H1 (cell line): ENCODE data around the gene ARMC7. TPM values are rescaled to one million over a fixed set of nuclear protein-coding genes. Genes with fewer than 3 reads are reported as not detected.

Experiments used
- CTCF ChIA-PET: fragments of 300-600 bp; sonication (Branson Sonifier 250); formaldehyde crosslinking; loops from one replicate; lab custom pipeline; 2021; ENCODE audit not compliant: partially characterized antibody; lab: Charles Lee
- POLR2A ChIA-PET: fragments of 300-600 bp; sonication (Branson Sonifier 250); formaldehyde crosslinking; loops from one replicate; lab custom pipeline; 2021; ENCODE audit warnings: inconsistent platforms; ENCODE audit not compliant: partially characterized antibody; lab: Charles Lee
- DNase-seq, 2 experiments: peaks; one replicate each; pipeline versions ENCODE4 v3.0.0 to v3.0.0-alpha.2; 2010 to 2022; ENCODE audit warnings: low spot score in 2 of 2, low read depth in 1 of 2, mixed read lengths in 1 of 2
- FAIRE-seq: peaks from 2 replicates; lab custom pipeline; 2011; peaks lifted over from hg19 to GRCh38; lab: Jason Lieb, UNC
- H2AFZ ChIP-seq: 2 replicates; pipeline ENCODE4 v1.8.1; 2012; ENCODE audit warnings: low read length, inconsistent platforms
- H2AK5ac ChIP-seq: 2 replicates; pipeline ENCODE4 v1.6.1; 2013; ENCODE audit warnings: low read depth, low read length
- H2BK120ac ChIP-seq: replicated peaks from 2 replicates; pipeline ENCODE3; 2013; ENCODE audit warnings: low read depth, low read length, inconsistent platforms
- H2BK12ac ChIP-seq: 2 replicates; pipeline ENCODE4 v1.6.1; 2013; ENCODE audit warnings: low read depth, low read length
- H2BK15ac ChIP-seq: 2 replicates; pipeline ENCODE4 v1.6.1; 2013; ENCODE audit warnings: low read length
- H2BK20ac ChIP-seq: 2 replicates; pipeline ENCODE4 v1.6.1; 2013; ENCODE audit warnings: low read length
- H2BK5ac ChIP-seq: 2 replicates; pipeline ENCODE4 v1.6.1; 2013; ENCODE audit warnings: low read depth, low read length
- H3K14ac ChIP-seq: 2 replicates; pipeline ENCODE4 v1.6.1; 2013; ENCODE audit warnings: inconsistent platforms; ENCODE audit not compliant: insufficient read length
- H3K18ac ChIP-seq: 2 replicates; pipeline ENCODE4 v1.6.1; 2013; ENCODE audit warnings: low read length; ENCODE audit errors: extremely low read depth
- H3K23ac ChIP-seq: 2 replicates; pipeline ENCODE4 v1.6.1; 2013; ENCODE audit warnings: inconsistent platforms; ENCODE audit not compliant: insufficient read length
- H3K23me2 ChIP-seq: 2 replicates; pipeline ENCODE4 v1.6.1; 2013; ENCODE audit warnings: low read depth, low read length
- H3K27ac ChIP-seq: 2 replicates; pipeline ENCODE4 v1.6.1; 2011; ENCODE audit warnings: low read depth, low read length, inconsistent platforms
- H3K27me3 ChIP-seq, 4 experiments: replicated peaks in 1 of 4; 1 replicate in 1 of 4; 2 replicates in 3 of 4; pipeline versions ENCODE4 v1.6.1 to v1.8.1; 2011 to 2013; ENCODE audit warnings: low read length in 3 of 4, mild to moderate bottlenecking in 3 of 4, inconsistent platforms in 2 of 4, mixed read lengths in 2 of 4, moderate library complexity in 1 of 4; ENCODE audit not compliant: control insufficient read depth in 3 of 4, insufficient read depth in 3 of 4; ENCODE audit errors: extremely low read depth in 1 of 4
- H3K36me3 ChIP-seq, 4 experiments: 2 replicates each; pipeline versions ENCODE4 v1.6.1 to v1.8.1; 2011 to 2013; ENCODE audit warnings: mild to moderate bottlenecking in 4 of 4, low read length in 3 of 4, moderate library complexity in 2 of 4, control low read depth in 1 of 4, inconsistent platforms in 1 of 4; ENCODE audit not compliant: insufficient read depth in 4 of 4, control insufficient read depth in 2 of 4
- H3K4ac ChIP-seq: replicated peaks from 2 replicates; pipeline ENCODE3; 2013; ENCODE audit warnings: low read length, low read depth, mixed read lengths, inconsistent platforms; ENCODE audit not compliant: insufficient read length
- H3K4me1 ChIP-seq, 4 experiments: replicated peaks in 1 of 4; 1 replicate in 1 of 4; 2 replicates in 3 of 4; pipeline versions ENCODE4 v1.6.1 to v1.8.1; 2011 to 2013; ENCODE audit warnings: low read length in 3 of 4, inconsistent platforms in 2 of 4, mixed read lengths in 1 of 4; ENCODE audit not compliant: insufficient read depth in 4 of 4, control insufficient read depth in 3 of 4
- H3K4me2 ChIP-seq, 2 experiments: 2 replicates each; pipeline versions ENCODE4 v1.6.1 to v1.8.1; 2011 to 2013; ENCODE audit warnings: low read depth in 2 of 2, low read length in 2 of 2, control low read depth in 1 of 2, inconsistent platforms in 1 of 2, mild to moderate bottlenecking in 1 of 2; ENCODE audit not compliant: insufficient read depth in 1 of 2
- H3K4me3 ChIP-seq, 4 experiments: fragments of 200-600, 300-600 bp in 1 of 4; sonication (generic), shearing (Covaris generic), sonication (Bioruptor Twin) in 1 of 4; 2 replicates each; pipeline versions ENCODE4 v1.5.1 to v1.8.1; 2011 to 2016; ENCODE audit warnings: low read length in 4 of 4, low read depth in 3 of 4, control low read depth in 2 of 4, inconsistent platforms in 2 of 4, mild to moderate bottlenecking in 2 of 4, mixed read lengths in 1 of 4, moderate library complexity in 1 of 4; ENCODE audit not compliant: insufficient read depth in 2 of 4; ENCODE audit errors: extremely low read depth in 1 of 4
- H3K56ac ChIP-seq: replicated peaks from 2 replicates; pipeline ENCODE3; 2013; ENCODE audit warnings: low read depth, mild to moderate bottlenecking, mixed read lengths, low read length, inconsistent platforms; ENCODE audit not compliant: insufficient read length
- H3K79me1 ChIP-seq: 2 replicates; pipeline ENCODE4 v1.6.1; 2013; ENCODE audit warnings: low read depth, low read length, control low read depth
- H3K79me2 ChIP-seq, 2 experiments: 2 replicates each; pipeline versions ENCODE4 v1.6.1 to v1.8.1; 2012 to 2013; ENCODE audit warnings: low read length in 2 of 2, mild to moderate bottlenecking in 2 of 2, inconsistent platforms in 1 of 2; ENCODE audit not compliant: insufficient read depth in 2 of 2, control insufficient read depth in 1 of 2
- H3K9ac ChIP-seq, 4 experiments: replicated peaks in 1 of 4; 1 replicate in 1 of 4; 2 replicates in 3 of 4; pipeline versions ENCODE4 v1.6.1 to v1.8.1; 2011 to 2013; ENCODE audit warnings: low read depth in 3 of 4, low read length in 3 of 4, control low read depth in 2 of 4, mild to moderate bottlenecking in 2 of 4, moderate library complexity in 2 of 4, inconsistent platforms in 1 of 4; ENCODE audit errors: extremely low read depth in 1 of 4
- H3K9me3 ChIP-seq, 2 experiments: 2 replicates each; pipeline versions ENCODE4 v1.6.1 to v1.8.1; 2012 to 2013; ENCODE audit warnings: mild to moderate bottlenecking in 2 of 2, moderate library complexity in 2 of 2, control low read depth in 1 of 2, inconsistent platforms in 1 of 2, low read depth in 1 of 2, low read length in 1 of 2, mixed read lengths in 1 of 2; ENCODE audit not compliant: insufficient read depth in 2 of 2
- H4K20me1 ChIP-seq, 2 experiments: replicated peaks in 1 of 2; 2 replicates each; pipeline versions ENCODE3 to v1.8.1; 2011 to 2013; ENCODE audit warnings: inconsistent platforms in 2 of 2, low read length in 2 of 2, mild to moderate bottlenecking in 1 of 2; ENCODE audit not compliant: insufficient read depth in 2 of 2, control insufficient read depth in 1 of 2
- H4K5ac ChIP-seq: 2 replicates; pipeline ENCODE4 v1.6.1; 2013; ENCODE audit warnings: low read length, low read depth, mixed read lengths, inconsistent platforms; ENCODE audit not compliant: insufficient read length
- H4K8ac ChIP-seq: 2 replicates; pipeline ENCODE4 v1.8.0; 2013; ENCODE audit warnings: mild to moderate bottlenecking, moderate library complexity, low read length, inconsistent platforms; ENCODE audit not compliant: insufficient read depth; ENCODE audit errors: extremely low read depth
- H4K91ac ChIP-seq: replicated peaks from 2 replicates; pipeline ENCODE3; 2013; ENCODE audit warnings: low read length, mixed read lengths, inconsistent platforms; ENCODE audit not compliant: insufficient read length
- BCL11A ChIP-seq, 2 experiments: IDR thresholded peaks; one replicate each; pipeline ENCODE4 v1.6.1; 2011; ENCODE audit warnings: low read depth in 2 of 2, low read length in 2 of 2, mild to moderate bottlenecking in 2 of 2
- BRCA1 ChIP-seq: IDR thresholded peaks from 2 replicates; pipeline ENCODE4 v1.6.1; 2012; ENCODE audit warnings: low read depth, low read length, improper control_type of control experiment
- CHD1 ChIP-seq: IDR thresholded peaks from 2 replicates; pipeline ENCODE4 v1.6.1; 2012; ENCODE audit warnings: low read depth, low read length, improper control_type of control experiment
- CREB1 ChIP-seq: IDR thresholded peaks from 2 replicates; pipeline ENCODE4 v1.6.1; 2012; ENCODE audit warnings: inconsistent platforms
- EZH2 ChIP-seq: fragments of 200-600 bp; sonication (generic); IDR thresholded peaks from 2 replicates; pipeline ENCODE4 v1.7.1; 2012; ENCODE audit warnings: low read depth, mild to moderate bottlenecking, moderate library complexity, low read length, inconsistent platforms; ENCODE audit not compliant: severe bottlenecking
- FOSL1 ChIP-seq: IDR thresholded peaks from 2 replicates; pipeline ENCODE4 v1.6.1; 2011; ENCODE audit warnings: mild to moderate bottlenecking, low read depth, low read length, moderate library complexity; ENCODE audit not compliant: insufficient read depth
- RBBP5 ChIP-seq: IDR thresholded peaks from 2 replicates; pipeline ENCODE4 v1.7.1; 2012; ENCODE audit warnings: low read depth, mild to moderate bottlenecking, inconsistent platforms, low read length, moderate library complexity, borderline replicate concordance
- SP1 ChIP-seq: IDR thresholded peaks from 2 replicates; pipeline ENCODE4 v1.6.1; 2011; ENCODE audit warnings: low read depth, low read length
- WGBS, 2 experiments: shearing (Covaris generic) in 1 of 2; methylation state at CpG; one replicate each; pipeline versions ENCODE4 v1.1.6 to v1.1.7; 2013 to 2015; ENCODE audit warnings: low lambda C conversion rate in 2 of 2, mixed read lengths in 2 of 2, inconsistent platforms in 1 of 2, low coverage in 1 of 2, missing lambda C conversion rate in 1 of 2; ENCODE audit not compliant: insufficient replicate concordance in 2 of 2, insufficient coverage in 1 of 2, insufficient read length in 1 of 2; ENCODE audit errors: extremely low coverage in 1 of 2, missing lambda C conversion rate in 1 of 2; 5-methylcytosine and 5-hydroxymethylcytosine counted together
- polyA plus RNA-seq, 7 experiments: library from polyadenylated mRNA; depleted of rRNA in 3 of 7; stranded (reverse) in 5 of 7; unstranded in 2 of 7; fragments of >200 nt in 5 of 7; fragments of 200-250 nt in 2 of 7; gene quantifications; 1 replicate in 5 of 7; 2 replicates in 1 of 7; 4 replicates in 1 of 7; pipeline versions ENCODE4 v1.2.1 to v1.2.3, GENCODE V29; 2011 to 2013; ENCODE audit warnings: missing spikeins in 2 of 7, mixed read lengths in 2 of 7
- total RNA-seq: library from RNA; stranded (reverse); fragmentation: NEBNext Ultra II Directional; extraction: Animal tissue kit (Norgen Biotek cat#: 25700); gene quantifications from 2 replicates; pipeline ENCODE4 v1.2.1, GENCODE V29; 2021

The ARMC7 gene
- total and polyA plus RNA-seq, 2 of the 8 experiments (the other 6 are each of a cell fraction or from before 2014, with no cell fraction given): 9.8 to 13.6 TPM

- CTCF ChIA-PET: interaction anchor here (0.6 to 3.6 kb wide), 11 partner anchors 19 to 1237 kb away, joined by 3 to 13 read pairs (median 4); partner anchors contain the start of gene NT5C
- peaks cover 0 to 29% of the 10 kb centered on the region in 2 experiments; a peak in 2 of 4 replicates for H3K79me2 ChIP-seq
- POLR2A ChIA-PET: interaction anchor here (0.6 to 14.7 kb wide), 9 partner anchors 11 to 107 kb away, joined by 3 to 213 read pairs (median 4); partner anchors contain the start of genes JPT1 and SUMO2
- no peak overlapping the region for H3K23ac ChIP-seq
- no peak overlapping the region for H4K91ac ChIP-seq
- no peak overlapping the region for H2BK5ac ChIP-seq
- H2BK12ac ChIP-seq: no peak overlapping the region
- no peaks in the 10 kb centered on the region for H3K9me3 ChIP-seq
- FAIRE-seq: no peak
- H3K4me1 ChIP-seq: no peaks in the 10 kb centered on the region; a peak in 1 of 7 replicates
- H2BK120ac ChIP-seq: no peak overlapping the region
- no peak overlapping the region for H3K4me3 ChIP-seq
- H4K5ac ChIP-seq: no peak overlapping the region
- no peaks in the 10 kb centered on the region for H3K79me1 ChIP-seq
- no peak overlapping the region for H3K4ac ChIP-seq
- H3K18ac ChIP-seq: no peak overlapping the region
- no peak overlapping the region for H3K4me2 ChIP-seq
- H2AK5ac ChIP-seq: no peak overlapping the region
- no peak overlapping the region for H3K14ac ChIP-seq
- no peak for DNase-seq
- 92% methylated on average over 4 of the region's 4 CpGs; no CpG with 5 or more reads in 1 of the 2 experiments for WGBS, 2 experiments
- H3K9ac ChIP-seq: no peak overlapping the region
- H3K23me2 ChIP-seq: no peaks in the 10 kb centered on the region
- no peak overlapping the region for H3K56ac ChIP-seq
- H3K27ac ChIP-seq: no peak overlapping the region
- no peak overlapping the region for H4K8ac ChIP-seq
- no peak overlapping the region for H2BK20ac ChIP-seq
- H2AFZ ChIP-seq: no peak overlapping the region
- peaks cover 4 to 11% of the 10 kb centered on the region in 2 experiments for H4K20me1 ChIP-seq
- peaks cover 19 to 74% (median 40%) of the 10 kb centered on the region in 4 experiments for H3K36me3 ChIP-seq
- no peak overlapping the region for H2BK15ac ChIP-seq
- H3K27me3 ChIP-seq: no peaks in the 10 kb centered on the region
- no peak for TF ChIP-seq FOSL1
- TF ChIP-seq EZH2: no peak
- no peak for TF ChIP-seq BRCA1
- TF ChIP-seq CHD1: no peak
- TF ChIP-seq CREB1: no peak
- TF ChIP-seq RBBP5: no peak
- no peak for TF ChIP-seq SP1
- TF ChIP-seq BCL11A (IDR thresholded peaks at IDR 0.05; ENCODE audit: low read depth in 2 of 2, low read length in 2 of 2): no peak
Observed at GRCh38 chr17:75168998-75169397, 59.2 kb downstream of the ARMC7 start.
